Glutamatergic neuron (in vitro differentiated cells): ENCODE results near the gene MRPS24. TPM values are rescaled to one million over a fixed set of nuclear protein-coding genes. Genes with fewer than 3 reads are reported as not detected.
"Not testable (repeated sequence)": the region's sequence is repeated elsewhere in the genome, so short reads cannot be mapped to it uniquely, and the experiment has no call there.

Source experiments
- DNase-seq: peaks from one replicate; pipeline ENCODE4 v3.0.0; 2022
- H3K27ac Mint-ChIP-seq: one replicate; pipeline ENCODE4 v1.8.0; 2020; ENCODE audit warnings: mild to moderate bottlenecking, mixed read lengths, inconsistent platforms; ENCODE audit not compliant: unreplicated experiment
- H3K27me3 Mint-ChIP-seq: one replicate; pipeline ENCODE4 v1.8.0; 2020; ENCODE audit warnings: mild to moderate bottlenecking, moderate library complexity, mixed read lengths, inconsistent platforms; ENCODE audit not compliant: unreplicated experiment
- H3K36me3 Mint-ChIP-seq: one replicate; pipeline ENCODE4 v1.8.0; 2020; ENCODE audit warnings: mild to moderate bottlenecking, mixed read lengths, inconsistent platforms; ENCODE audit not compliant: unreplicated experiment
- H3K4me1 Mint-ChIP-seq: one replicate; pipeline ENCODE4 v1.8.0; 2020; ENCODE audit warnings: mild to moderate bottlenecking, low read depth, mixed read lengths, inconsistent platforms; ENCODE audit not compliant: unreplicated experiment
- H3K4me3 Mint-ChIP-seq: one replicate; pipeline ENCODE4 v1.8.0; 2020; ENCODE audit warnings: mild to moderate bottlenecking, mixed read lengths, inconsistent platforms; ENCODE audit not compliant: unreplicated experiment
- H3K9me3 Mint-ChIP-seq: one replicate; pipeline ENCODE4 v1.8.0; 2020; ENCODE audit warnings: mild to moderate bottlenecking, moderate library complexity, mixed read lengths, inconsistent platforms; ENCODE audit not compliant: unreplicated experiment
- CTCF ChIP-seq: fragments of 200-600 bp; sonication (generic); IDR thresholded peaks from one replicate; pipeline ENCODE4 v1.5.0; 2021; ENCODE audit not compliant: partially characterized antibody, unreplicated experiment
- total RNA-seq: library from RNA; stranded (reverse); fragmentation: NEBNext Ultra II Directional; extraction: Animal tissue kit (Norgen Biotek cat#: 25700); gene quantifications from one replicate; pipeline ENCODE4 v1.2.1, GENCODE V29; 2021; ENCODE audit not compliant: unreplicated experiment

Gene MRPS24
- total RNA-seq, 1 donor from 2014 or later = 60.8 TPM

GRCh38 chr7:43905956-43906330, 36.6 kb upstream of the MRPS24 start:
- Mint-ChIP-seq H3K4me1 (peaks cover 8% of the 10 kb centered on the region), H3K4me3 (peak overlapping the region; percentile 96), H3K27ac (peak overlapping the region; percentile 97), H3K36me3 (no peaks in the 10 kb centered on the region), H3K27me3 (peaks cover 3% of the 10 kb centered on the region), H3K9me3 (peaks cover 5% of the 10 kb centered on the region)
- TF ChIP-seq CTCF = no peak
- peak; percentile 61 for DNase-seq

GRCh38 chr7:43905209-43905946, 36.1 kb upstream of the MRPS24 start:
- Mint-ChIP-seq H3K27ac (peak overlapping the region; percentile 97), H3K27me3 (peaks cover 3% of the 10 kb centered on the region), H3K36me3 (no peaks in the 10 kb centered on the region), H3K4me1 (peaks cover 8% of the 10 kb centered on the region), H3K9me3 (peaks cover 5% of the 10 kb centered on the region), H3K4me3 (peak overlapping the region; percentile 96)
- TF ChIP-seq CTCF = no peak
- DNase-seq = no peak

GRCh38 chr7:43904533-43905208, 35.4 kb upstream of the MRPS24 start:
- Mint-ChIP-seq H3K27ac (no peak overlapping the region), H3K4me1 (peaks cover 8% of the 10 kb centered on the region), H3K4me3 (no peak overlapping the region), H3K9me3 (peaks cover 5% of the 10 kb centered on the region), H3K36me3 (no peaks in the 10 kb centered on the region), H3K27me3 (peaks cover 3% of the 10 kb centered on the region)
- no peak for TF ChIP-seq CTCF
- no peak for DNase-seq

GRCh38 chr7:43902542-43903054, 33.3 kb upstream of the MRPS24 start:
- Mint-ChIP-seq H3K36me3 (no peaks in the 10 kb centered on the region), H3K9me3 (peaks cover 5% of the 10 kb centered on the region), H3K4me3 (no peak overlapping the region), H3K4me1 (peaks cover 8% of the 10 kb centered on the region), H3K27ac (no peak overlapping the region), H3K27me3 (peaks cover 3% of the 10 kb centered on the region)
- no peak for DNase-seq
- TF ChIP-seq CTCF = no peak

- H3K4me1 Mint-ChIP-seq, DNase-seq, H3K27ac Mint-ChIP-seq, H3K4me3 Mint-ChIP-seq, H3K27me3 Mint-ChIP-seq, H3K9me3 Mint-ChIP-seq, H3K36me3 Mint-ChIP-seq: not testable (repeated sequence)
Measured at GRCh38 chr7:43898571-43898970, 29.3 kb upstream of the MRPS24 start.
